Kidney glomerular epithelial cell (primary cell): ENCODE data around the gene PNLDC1.
"Not testable (repeated sequence)": the region's sequence is repeated elsewhere in the genome, so short reads cannot be mapped to it uniquely, and the experiment has no call there.

Source experiments
- DNase-seq: peaks from one replicate; lab custom pipeline; 2025; lab: John Stamatoyannopoulos, UW

Gene PNLDC1

DNA sequence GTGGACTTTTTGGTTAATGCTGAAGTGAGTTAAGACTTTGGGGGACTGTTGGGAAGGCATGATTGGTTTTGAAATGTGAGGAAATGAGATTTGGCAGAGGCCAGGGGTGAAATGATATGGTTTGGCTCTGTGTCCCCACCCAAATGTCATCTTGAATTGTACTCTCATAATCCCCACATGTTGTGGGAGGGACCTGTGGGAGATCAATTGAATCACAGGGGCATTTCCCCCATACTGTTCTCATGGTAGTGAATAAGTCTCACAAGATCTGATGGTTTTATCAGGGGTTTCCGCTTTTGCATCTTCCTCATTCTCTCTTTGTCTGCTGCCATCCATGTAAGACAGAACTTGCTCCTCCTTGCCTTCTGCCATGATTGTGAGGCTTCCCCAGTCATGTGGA lies 49.8 kb downstream of the PNLDC1 start:
- DNase-seq: not testable (repeated sequence)

DNA sequence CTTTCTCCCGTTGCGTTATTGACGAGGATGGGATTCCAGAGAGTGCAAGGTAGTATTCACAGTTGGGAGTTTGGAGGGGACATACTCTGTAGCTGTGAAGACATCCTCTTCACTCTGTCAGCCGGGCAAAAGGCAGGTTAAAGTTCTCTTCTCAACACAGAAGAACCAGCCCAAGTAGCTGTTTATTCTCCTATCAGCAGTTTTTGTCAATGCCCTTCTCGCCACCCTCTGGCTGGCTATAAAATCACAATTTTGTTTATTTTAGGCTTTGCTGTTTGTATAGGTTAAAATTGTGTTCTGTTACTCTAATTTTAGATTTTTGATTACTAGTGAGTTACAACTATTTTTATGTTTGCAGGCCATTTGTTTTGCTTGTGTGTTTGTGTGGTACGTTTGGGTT lies 52.8 kb downstream of the PNLDC1 start:
- DNase-seq: no peak

DNA sequence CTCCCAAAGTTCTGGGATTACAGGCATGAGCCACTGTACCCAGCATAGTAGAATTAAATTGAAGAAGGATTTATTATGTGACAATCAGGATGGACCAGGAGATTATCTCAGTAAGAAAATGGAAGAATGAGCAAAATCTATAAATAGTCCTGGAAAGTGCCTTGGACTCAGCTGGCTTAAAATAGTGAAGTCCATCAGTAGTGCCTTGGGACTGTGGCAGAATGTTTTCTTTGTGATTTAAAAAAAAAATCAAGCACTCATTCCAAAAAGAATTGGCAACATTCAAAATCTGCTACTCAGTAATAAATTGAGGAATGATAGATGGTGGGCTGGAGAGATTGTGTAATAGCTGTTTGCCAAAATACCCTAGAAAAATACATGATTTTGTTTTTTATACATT lies 53.7 kb downstream of the PNLDC1 start:
- DNase-seq: no peak

DNA sequence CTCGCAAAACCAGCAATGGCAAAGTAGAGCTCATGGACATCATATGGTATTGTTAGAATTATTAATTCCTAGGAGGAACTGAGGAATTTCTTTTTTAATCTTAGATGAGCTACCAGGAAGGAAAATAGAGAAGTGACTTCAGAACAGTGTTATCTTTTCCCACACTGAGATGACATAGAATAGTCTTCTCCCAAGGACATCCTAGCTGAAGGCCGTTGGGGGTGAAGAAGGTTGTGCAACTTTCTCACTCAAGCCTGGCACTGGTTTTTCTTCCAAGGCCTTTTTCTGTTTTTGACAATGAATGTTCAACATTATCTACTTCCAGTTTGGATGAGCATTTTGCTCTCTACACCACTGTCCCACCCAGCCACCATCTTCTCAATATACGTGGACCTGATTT lies 54.9 kb downstream of the PNLDC1 start:
- DNase-seq: no peak

DNA sequence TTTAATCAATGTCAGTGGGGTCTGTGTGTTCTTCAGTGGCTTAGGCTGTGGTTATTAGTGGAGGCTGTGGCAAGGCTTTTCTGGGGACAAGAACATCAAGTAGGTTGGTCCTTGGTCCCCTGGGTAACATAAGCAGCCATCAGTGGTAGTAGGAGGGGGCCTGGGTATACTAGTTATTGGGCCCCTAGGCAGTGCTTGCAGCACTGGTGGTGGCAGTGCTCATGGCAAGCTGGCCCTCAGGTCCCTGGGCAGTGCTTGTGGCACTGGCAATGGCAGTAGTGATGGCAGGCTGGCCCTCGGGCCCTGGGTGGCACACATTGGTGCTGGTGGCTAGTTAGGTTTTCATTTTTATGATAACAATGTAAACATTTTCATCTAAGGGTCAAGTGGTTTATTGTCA lies 58.2 kb downstream of the PNLDC1 start:
- DNase-seq: no peak

DNA sequence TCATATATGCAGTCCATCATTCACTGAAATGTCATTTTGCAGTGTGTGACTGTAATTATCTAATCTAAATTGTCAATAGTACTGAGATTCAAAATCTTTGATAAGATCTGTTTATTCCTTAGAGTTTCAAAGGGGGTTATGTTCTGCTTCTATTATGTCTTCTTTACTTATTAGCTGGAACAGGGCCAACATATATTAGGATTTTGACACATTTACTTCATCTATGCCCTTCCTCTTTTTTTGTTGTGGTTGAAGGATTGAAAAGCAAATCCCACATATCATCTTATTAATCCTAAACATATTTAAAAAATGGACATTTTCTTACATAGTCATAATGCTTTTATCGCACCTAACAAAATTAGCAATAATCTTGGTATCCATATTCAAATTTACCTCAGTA lies 60.4 kb downstream of the PNLDC1 start:
- DNase-seq: no peak

DNA sequence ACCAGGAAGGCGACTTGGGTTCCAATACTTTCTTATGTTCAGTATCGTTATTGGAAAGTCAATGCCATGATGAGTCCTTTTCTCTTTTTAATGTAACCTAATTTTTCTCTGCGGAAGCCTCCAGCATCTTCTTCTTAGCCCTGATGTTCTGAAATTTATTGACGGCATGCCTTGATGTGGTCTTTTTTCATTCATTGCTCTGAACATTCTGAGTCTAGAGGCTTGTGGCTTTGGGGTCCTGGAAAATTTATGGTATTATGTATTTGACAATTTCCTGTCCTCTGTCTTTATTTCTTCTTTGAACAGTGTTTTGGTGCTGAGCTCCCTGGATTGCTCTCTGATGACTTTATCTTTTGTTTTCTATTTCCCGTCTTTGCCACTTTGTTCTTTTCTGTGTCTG lies 62.0 kb downstream of the PNLDC1 start:
- no peak for DNase-seq

DNA sequence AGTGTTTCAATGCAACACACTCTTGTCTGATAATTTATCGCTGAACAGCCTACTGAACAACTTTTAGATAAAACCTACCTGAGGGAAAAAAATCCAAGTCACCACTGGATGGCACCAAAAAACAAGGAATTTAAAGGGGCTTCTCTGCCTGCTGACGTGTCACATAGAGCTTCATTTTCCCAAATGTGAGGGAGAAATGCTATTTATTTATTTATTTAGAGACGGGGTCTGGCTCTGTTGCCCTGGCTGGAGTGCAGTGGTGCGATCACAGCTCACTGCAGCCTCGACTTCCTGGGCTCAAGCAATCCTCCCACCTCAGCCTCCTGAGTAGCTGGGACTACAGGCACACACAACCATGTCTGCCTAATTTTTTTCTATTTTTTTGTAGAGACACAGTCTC lies 63.3 kb downstream of the PNLDC1 start:
- peak; percentile 68 for DNase-seq

DNA sequence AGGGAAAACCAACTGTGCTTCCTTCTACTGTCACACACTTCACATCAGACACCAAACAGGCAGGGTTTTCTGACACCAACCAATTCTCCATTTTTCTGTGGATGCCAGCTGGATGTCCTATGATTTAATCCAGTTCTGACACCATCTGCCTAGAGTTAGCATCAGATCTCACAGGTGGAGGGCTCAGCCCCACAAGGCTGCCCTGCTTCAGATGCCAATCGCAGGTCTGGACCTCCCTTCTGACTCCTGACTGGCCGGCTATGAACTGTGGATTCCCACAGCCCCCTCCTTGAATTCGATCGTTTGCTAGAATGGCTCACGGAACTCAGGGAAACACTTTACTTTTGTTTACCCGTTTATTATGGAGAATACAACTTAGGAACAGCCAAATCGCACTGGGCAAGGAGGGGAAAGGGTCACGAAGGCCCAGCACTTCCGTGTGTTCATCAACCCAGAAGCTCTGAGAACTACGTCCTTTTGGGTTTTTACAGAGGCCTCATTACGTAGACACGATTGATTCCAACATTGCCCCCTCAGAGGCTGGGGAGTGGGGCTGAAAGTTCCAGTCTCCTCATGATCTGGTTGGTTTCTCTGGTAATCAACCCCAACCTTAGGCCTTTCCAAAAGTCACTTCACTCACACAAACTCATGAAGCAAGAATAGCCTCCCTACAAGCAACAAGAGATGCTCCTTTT lies 65.3 kb downstream of the PNLDC1 start:
- no peak for DNase-seq

DNA sequence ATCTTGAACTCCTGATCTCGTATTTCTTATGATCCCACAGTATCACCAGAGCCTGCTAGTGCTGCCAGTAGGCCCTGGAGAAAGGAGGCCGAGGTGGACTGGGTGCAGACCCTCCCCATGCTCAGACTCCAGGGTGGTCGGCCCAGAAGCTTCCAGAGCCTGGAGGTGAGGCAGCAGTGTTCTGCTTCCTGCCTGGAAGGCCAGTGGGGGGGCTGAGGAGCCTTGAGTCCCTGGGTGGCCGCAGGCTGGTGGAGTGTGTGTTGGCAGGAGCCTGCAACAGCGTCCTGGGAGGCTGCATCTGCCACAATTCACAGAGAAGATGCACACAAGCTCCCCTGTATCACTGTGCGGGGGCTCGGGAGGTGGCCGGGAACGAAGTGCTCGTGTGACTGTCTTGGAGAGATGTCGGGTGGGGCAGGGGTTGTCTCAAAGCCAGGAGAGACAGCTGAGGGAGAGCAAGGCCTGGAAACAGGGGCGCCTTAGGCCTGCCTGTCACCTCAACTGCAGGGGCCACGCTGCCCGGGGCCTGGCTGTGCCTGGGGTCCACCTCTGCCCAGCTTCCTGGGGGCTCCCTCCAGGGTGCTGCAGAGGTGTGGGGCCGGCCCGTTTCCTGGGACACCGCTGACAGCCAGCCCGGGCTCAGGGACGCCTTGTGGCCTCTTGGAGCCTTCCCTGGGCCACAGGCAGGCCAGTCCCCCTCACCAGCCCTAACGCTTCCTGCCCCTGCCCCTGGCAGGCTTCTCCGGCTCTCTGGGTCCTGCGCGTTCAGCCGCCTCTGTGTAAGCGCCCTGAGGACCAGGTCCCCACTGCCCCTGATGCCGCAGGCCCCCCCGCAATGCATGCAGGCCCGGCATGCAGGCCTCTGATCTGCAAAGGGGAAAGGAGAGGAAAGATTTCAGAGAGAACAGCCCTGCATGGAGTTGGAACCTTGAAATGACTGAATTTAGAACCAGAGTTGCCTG lies 66.5 kb downstream of the PNLDC1 start:
- DNase-seq: no peak
